HepG2 (cell line): Measurements from ENCODE around the gene DAG1. TPM values are rescaled to one million over a fixed set of nuclear protein-coding genes. Genes with fewer than 3 reads are reported as not detected.
A peak's percentile ranks its signal among the peaks of the same experiment; 100 is the strongest.

Experiments
- ATAC-seq: fragments of 200-7000 bp; cut with Tn5 transposase; 3 replicates; pipeline ENCODE4 v1.9.1; 2020; ENCODE audit warnings: mild to moderate bottlenecking, moderate library complexity
- BruUV-seq: library from RNA; stranded (reverse); fragments of 400-500 nt; replicated peaks from 2 replicates; lab custom pipeline; 2021; lab: Mats Ljungman, UMichigan
- CTCF ChIA-PET: fragments of 300-600 bp; formaldehyde crosslinking; extraction: SDS; loops from one replicate; lab custom pipeline; 2021; ENCODE audit warnings: low total read pairs, inconsistent platforms, low intra/inter-chr PET ratio; lab: Yijun Ruan, JAX
- POLR2A ChIA-PET: fragments of 350-600 bp; sonication (Branson Sonifier 250); formaldehyde crosslinking; loops from one replicate; lab custom pipeline; 2020; ENCODE audit warnings: antibody characterized with exemption, inconsistent platforms; lab: Yijun Ruan, JAX
- DNase-seq: peaks from one replicate; pipeline ENCODE4 v3.0.0-alpha.2; 2015; ENCODE audit warnings: low spot score
- FAIRE-seq: peaks from 3 replicates; lab custom pipeline; 2011; peaks lifted over from hg19 to GRCh38; lab: Jason Lieb, UNC
- H2AFZ ChIP-seq: one replicate; pipeline ENCODE4 v1.6.1; 2011; ENCODE audit warnings: low read length, inconsistent platforms
- H3K27ac ChIP-seq: fragments of 300-600 bp; 3 replicates; pipeline ENCODE4 v1.8.0; 2011; ENCODE audit warnings: mixed run types, mild to moderate bottlenecking, mixed read lengths, low read length, inconsistent platforms; ENCODE audit not compliant: insufficient read depth; ENCODE audit errors: extremely low read length
- H3K27me3 ChIP-seq, 2 experiments: fragments of 200-600 bp in 1 of 2; 2 replicates in 1 of 2; 3 replicates in 1 of 2; pipeline versions ENCODE4 v1.6.0 to v1.8.0; 2011; ENCODE audit warnings: low read length in 2 of 2, mild to moderate bottlenecking in 2 of 2, moderate library complexity in 2 of 2, inconsistent platforms in 1 of 2; ENCODE audit not compliant: insufficient read depth in 2 of 2, control insufficient read depth in 1 of 2
- H3K36me3 ChIP-seq, 2 experiments: fragments of 200-600 bp in 1 of 2; replicated peaks in 1 of 2; 2 replicates in 1 of 2; 3 replicates in 1 of 2; pipeline versions ENCODE4 v1.5.1 to v1.8.0; 2011; ENCODE audit warnings: low read length in 2 of 2, inconsistent platforms in 1 of 2; ENCODE audit not compliant: insufficient read depth in 2 of 2, control insufficient read depth in 1 of 2
- H3K4me1 ChIP-seq: 2 replicates; pipeline ENCODE4 v1.5.1; 2012; ENCODE audit warnings: low read length, inconsistent platforms; ENCODE audit not compliant: insufficient read depth
- H3K4me2 ChIP-seq: 2 replicates; pipeline ENCODE4 v1.6.0; 2011; ENCODE audit warnings: low read depth, low read length, inconsistent platforms
- H3K4me3 ChIP-seq, 3 experiments: fragments of 200-600 bp in 1 of 3; sonication (generic), shearing (Covaris generic) in 1 of 3; replicated peaks in 1 of 3; 2 replicates each; pipeline ENCODE4 v1.5.1; 2011 to 2016; ENCODE audit warnings: low read length in 3 of 3, inconsistent platforms in 2 of 3, low read depth in 2 of 3, mild to moderate bottlenecking in 2 of 3, control low read depth in 1 of 3, mixed read lengths in 1 of 3; ENCODE audit not compliant: insufficient read depth in 1 of 3
- H3K79me2 ChIP-seq: one replicate; pipeline ENCODE4 v1.6.1; 2011; ENCODE audit warnings: low read length, inconsistent platforms; ENCODE audit not compliant: insufficient read depth
- H3K9ac ChIP-seq: 2 replicates; pipeline ENCODE4 v1.6.0; 2011; ENCODE audit warnings: mild to moderate bottlenecking, low read depth, low read length, inconsistent platforms; ENCODE audit not compliant: insufficient read depth
- H3K9me3 ChIP-seq: 2 replicates; pipeline ENCODE4 v1.5.1; 2012; ENCODE audit warnings: mild to moderate bottlenecking, low read length
- H4K20me1 ChIP-seq: 2 replicates; pipeline ENCODE4 v1.6.0; 2011; ENCODE audit warnings: inconsistent platforms, mild to moderate bottlenecking, low read length, moderate library complexity; ENCODE audit not compliant: insufficient read depth
- CREB1 ChIP-seq, 2 experiments: fragments of 450-650 bp in 1 of 2; IDR thresholded peaks; 2 replicates each; pipeline ENCODE4 v1.6.1; 2016 to 2017; ENCODE audit warnings: control low read depth in 1 of 2, mild to moderate bottlenecking in 1 of 2, missing compliant biosample characterization in 1 of 2, missing genetic modification characterization in 1 of 2
- FOSL2 ChIP-seq: sonication (generic); formaldehyde crosslinking; IDR thresholded peaks from 2 replicates; pipeline ENCODE4 v1.4.0; 2020; ENCODE audit warnings: missing genetic modification reagents
- ISL2 ChIP-seq: sonication (generic); formaldehyde crosslinking; IDR thresholded peaks from 2 replicates; pipeline ENCODE4 v1.5.0; 2020; ENCODE audit warnings: missing genetic modification reagents
- KLF11 ChIP-seq: IDR thresholded peaks from 2 replicates; pipeline ENCODE4 v1.6.1; 2016; ENCODE audit warnings: missing compliant biosample characterization
- RARA ChIP-seq: IDR thresholded peaks from 2 replicates; pipeline ENCODE4 v1.6.1; 2016; ENCODE audit warnings: missing genetic modification reagents, missing compliant biosample characterization
- SAP130 ChIP-seq: IDR thresholded peaks from 2 replicates; pipeline ENCODE4 v1.6.1; 2016; ENCODE audit warnings: low read depth
- SOX5 ChIP-seq: IDR thresholded peaks from 2 replicates; pipeline ENCODE4 v1.6.1; 2016; ENCODE audit warnings: borderline replicate concordance
- TOPORS ChIP-seq: sonication (generic); formaldehyde crosslinking; IDR thresholded peaks from 2 replicates; pipeline ENCODE4 v1.8.0; 2023; ENCODE audit warnings: mild to moderate bottlenecking, missing genetic modification reagents
- ZBTB21 ChIP-seq: sonication (generic); formaldehyde crosslinking; IDR thresholded peaks from 2 replicates; pipeline ENCODE4 v1.4.0; 2020; ENCODE audit warnings: missing genetic modification reagents
- ZFP36L1 ChIP-seq: sonication (generic); formaldehyde crosslinking; IDR thresholded peaks from 2 replicates; pipeline ENCODE4 v1.8.0; 2022; ENCODE audit warnings: mild to moderate bottlenecking, missing genetic modification reagents, moderate library complexity
- WGBS: methylation state at CpG from one replicate; pipeline ENCODE4 v1.1.6; 2017; ENCODE audit warnings: low lambda C conversion rate; 5-methylcytosine and 5-hydroxymethylcytosine counted together
- in situ Hi-C: cut with HindIII; loops from 2 replicates; pipeline ENCODE4 v1.10.0; 2017; ENCODE audit warnings: low pct_unique_long_range_greater_than_20kb; ENCODE audit not compliant: extremely low pct_ligation_motif_present
- intact Hi-C: fragments of 100-400 bp; cut with micrococcal nuclease; formaldehyde crosslinking; loops from one replicate; pipeline ENCODE4 v1.10.0; 2022; ENCODE audit not compliant: unreplicated experiment
- polyA plus RNA-seq, 8 experiments: library from polyadenylated mRNA; depleted of rRNA in 3 of 8; stranded (reverse) in 7 of 8; unstranded in 1 of 8; fragments of >200 nt; fragmentation: Illumina TruSeq in 4 of 8; extraction: Trizol in 4 of 8; gene quantifications; 2 replicates each; pipeline versions ENCODE4 v1.2.1 to v1.2.3, GENCODE V29; 2011 to 2016; ENCODE audit warnings: low read depth in 4 of 8, missing spikeins in 1 of 8, mixed read lengths in 1 of 8; ENCODE audit not compliant: insufficient read depth in 1 of 8
- total RNA-seq, 5 experiments: library from RNA; depleted of rRNA; stranded (reverse); fragments of >200 nt; fragmentation: Illumina TruSeq; extraction: Trizol; gene quantifications; 2 replicates each; pipeline ENCODE4 v1.2.3, GENCODE V29; 2016; ENCODE audit warnings: low read depth in 1 of 5

DAG1 gene
- total and polyA plus RNA-seq, 2 of the 13 experiments (the other 11 are each of a cell fraction or from before 2014, with no cell fraction given): 47.3 to 50.4 TPM

DNA sequence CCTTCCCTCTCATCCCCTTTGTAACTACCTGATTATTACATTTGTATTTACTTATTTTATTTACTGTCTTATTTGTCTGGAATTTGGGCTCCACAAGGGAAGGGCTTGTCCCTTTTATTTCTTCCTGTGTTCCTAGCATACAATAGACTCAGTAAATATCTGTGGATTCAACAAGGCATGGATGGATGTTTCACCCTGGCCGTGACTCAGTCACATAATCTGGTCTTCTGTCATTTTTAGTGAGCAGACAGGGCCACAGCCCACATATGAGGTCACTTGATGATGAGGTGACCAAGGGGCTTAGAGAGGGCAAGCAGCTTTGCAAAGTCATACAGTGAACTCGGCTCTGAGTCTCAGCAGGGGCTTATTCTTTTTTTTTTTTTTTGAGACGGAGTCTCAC lies 7.8 kb upstream of the DAG1 start:
- ChIA-PET POLR2A (interaction anchor here (0.7 to 3.3 kb wide), 3 partner anchors 8 to 47 kb away, joined by 3 to 36 read pairs (median 3); partner anchors contain the start of genes DAG1 and NICN1), CTCF (no interaction called here)
- DNase-seq (peak; percentile 60), FAIRE-seq (no peak), ATAC-seq (no peak)
- no peaks in the 10 kb centered on the region for H3K27me3 ChIP-seq
- 14% methylated on average over 3 of the region's 3 CpGs for WGBS
- H3K4me2 ChIP-seq: peak overlapping the region; percentile 73
- intact Hi-C loops (no loop called here), in situ Hi-C loops (no loop called here)
- H3K9ac ChIP-seq: no peak overlapping the region
- no peaks in the 10 kb centered on the region for H4K20me1 ChIP-seq
- no peaks in the 10 kb centered on the region for H3K36me3 ChIP-seq
- BruUV-seq: no TSS peak
- TF ChIP-seq RARA (CRISPR knock-in tag) (0 out of 2 replicates have a peak, but pooled peaks have one; percentile 12), SAP130 (CRISPR knock-in tag) (peak; percentile 44; the same call in 1 of the 2 replicates), FOSL2 (CRISPR knock-in tag) (peak; percentile 50; the same call in 1 of the 2 replicates), SOX5 (CRISPR knock-in tag) (peak; percentile 10; the same call in 1 of the 2 replicates), KLF11 (CRISPR knock-in tag) (no peak), CREB1 (IDR thresholded peaks at IDR 0.05) (peak; percentile 13; the same call in 1 of the 2 replicates), CREB1 (CRISPR knock-in tag; IDR thresholded peaks at IDR 0.05) (no peak), ZFP36L1 (no peak), TOPORS (CRISPR knock-in tag) (no peak), ISL2 (no peak), ZBTB21 (CRISPR knock-in tag) (peak; percentile 79; the same call in 1 of the 2 replicates)
- H3K79me2 ChIP-seq: no peaks in the 10 kb centered on the region
- no peaks in the 10 kb centered on the region for H3K9me3 ChIP-seq
- H2AFZ ChIP-seq: no peak overlapping the region
- H3K4me3 ChIP-seq: peak overlapping the region in 1 of 3 experiments; percentile 19; a peak in 1 of 6 replicates
- H3K4me1 ChIP-seq: peaks cover 81% of the 10 kb centered on the region
- no peak overlapping the region for H3K27ac ChIP-seq
